Activated naive CD4-positive, alpha-beta T cell treated with anti-CD3 and anti-CD28 coated beads, Interleukin-2, amount 10 ng/mL, durations not matched to agents 7 days and 5 days (primary cell): ENCODE data around the gene SNRK.
A peak's percentile ranks its signal among the peaks of the same experiment; 100 is the strongest.

ENCODE experiments used
- CTCF ChIA-PET: fragments of 350-600 bp; sonication (Branson Sonifier 250); formaldehyde crosslinking; loops from one replicate; lab custom pipeline; 2021; ENCODE audit warnings: antibody characterized with exemption; lab: Charles Lee
- DNase-seq: peaks from one replicate; pipeline ENCODE4 v3.0.0-alpha.2; 2020
- H3K27ac Mint-ChIP-seq: one replicate; pipeline ENCODE4 v1.8.0; 2021; ENCODE audit warnings: mild to moderate bottlenecking, moderate library complexity, mixed read lengths
- H3K27me3 Mint-ChIP-seq: one replicate; pipeline ENCODE4 v1.8.0; 2021; ENCODE audit warnings: mild to moderate bottlenecking, mixed read lengths
- H3K36me3 Mint-ChIP-seq: one replicate; pipeline ENCODE4 v1.8.0; 2021; ENCODE audit warnings: mixed read lengths
- H3K4me1 Mint-ChIP-seq: one replicate; pipeline ENCODE4 v1.8.0; 2021; ENCODE audit warnings: mixed read lengths
- H3K4me3 Mint-ChIP-seq: one replicate; pipeline ENCODE4 v1.8.0; 2021; ENCODE audit warnings: mild to moderate bottlenecking, moderate library complexity, mixed read lengths
- H3K9me3 Mint-ChIP-seq: one replicate; pipeline ENCODE4 v1.8.0; 2021; ENCODE audit warnings: mixed read lengths

Gene SNRK

GRCh38 chr3:43304126-43304525 lies 17.8 kb downstream of the SNRK start:
- CTCF ChIA-PET: no interaction called here
- Mint-ChIP-seq H3K36me3 (peaks cover 64% of the 10 kb centered on the region), H3K4me3 (no peak overlapping the region), H3K27ac (no peak overlapping the region), H3K27me3 (no peaks in the 10 kb centered on the region), H3K4me1 (peaks cover 67% of the 10 kb centered on the region), H3K9me3 (no peaks in the 10 kb centered on the region)
- DNase-seq: no peak

GRCh38 chr3:43307226-43307625 lies 20.9 kb downstream of the SNRK start:
- CTCF ChIA-PET: interaction anchor here (0.8 kb wide), 1 partner anchor 145 kb away, joined by 5 read pairs; no protein-coding TSS in a partner anchor
- Mint-ChIP-seq H3K27me3 (no peaks in the 10 kb centered on the region), H3K9me3 (no peaks in the 10 kb centered on the region), H3K36me3 (peaks cover 80% of the 10 kb centered on the region), H3K4me1 (peaks cover 64% of the 10 kb centered on the region), H3K27ac (peak overlapping the region; percentile 39), H3K4me3 (no peak overlapping the region)
- no peak for DNase-seq

GRCh38 chr3:43307649-43308048 lies 21.3 kb downstream of the SNRK start:
- DNase-seq: no peak
- Mint-ChIP-seq H3K4me3 (no peak overlapping the region), H3K36me3 (peaks cover 82% of the 10 kb centered on the region), H3K4me1 (peaks cover 61% of the 10 kb centered on the region), H3K27ac (peak overlapping the region; percentile 39), H3K27me3 (no peaks in the 10 kb centered on the region), H3K9me3 (no peaks in the 10 kb centered on the region)
- CTCF ChIA-PET: interaction anchor here (0.8 kb wide), 1 partner anchor 145 kb away, joined by 5 read pairs; no protein-coding TSS in a partner anchor

- Mint-ChIP-seq H3K4me1 (peaks cover 46% of the 10 kb centered on the region), H3K27ac (no peak overlapping the region), H3K36me3 (peaks cover 73% of the 10 kb centered on the region), H3K9me3 (no peaks in the 10 kb centered on the region), H3K27me3 (no peaks in the 10 kb centered on the region), H3K4me3 (no peak overlapping the region)
- DNase-seq: no peak
- CTCF ChIA-PET: no interaction called here
These were observed 23.3 kb downstream of the SNRK start for GRCh38 chr3:43309372-43310305.

GRCh38 chr3:43316783-43317460 lies 30.6 kb downstream of the SNRK start:
- no peak for DNase-seq
- Mint-ChIP-seq H3K27me3 (no peaks in the 10 kb centered on the region), H3K36me3 (peaks cover 49% of the 10 kb centered on the region), H3K4me1 (peaks cover 29% of the 10 kb centered on the region), H3K9me3 (no peaks in the 10 kb centered on the region), H3K4me3 (no peak overlapping the region), H3K27ac (no peak overlapping the region)
- CTCF ChIA-PET: no interaction called here

- Mint-ChIP-seq H3K27me3 (no peaks in the 10 kb centered on the region), H3K9me3 (no peaks in the 10 kb centered on the region), H3K36me3 (peaks cover 45% of the 10 kb centered on the region), H3K4me1 (peaks cover 27% of the 10 kb centered on the region), H3K4me3 (no peak overlapping the region), H3K27ac (no peak overlapping the region)
- no peak for DNase-seq
- CTCF ChIA-PET: no interaction called here
These were observed 31.3 kb downstream of the SNRK start for GRCh38 chr3:43317461-43318316.

- Mint-ChIP-seq H3K36me3 (peaks cover 44% of the 10 kb centered on the region), H3K27ac (no peak overlapping the region), H3K9me3 (no peaks in the 10 kb centered on the region), H3K4me3 (no peak overlapping the region), H3K27me3 (no peaks in the 10 kb centered on the region), H3K4me1 (peaks cover 27% of the 10 kb centered on the region)
- CTCF ChIA-PET: no interaction called here
- no peak for DNase-seq
These were observed 33.0 kb downstream of the SNRK start for GRCh38 chr3:43319376-43319775.

- CTCF ChIA-PET: no interaction called here
- Mint-ChIP-seq H3K4me3 (no peak overlapping the region), H3K27ac (no peak overlapping the region)
These were observed 33.5 kb downstream of the SNRK start for GRCh38 chr3:43319794-43320193.

GRCh38 chr3:43320288-43320687 lies 33.9 kb downstream of the SNRK start:
- peaks cover 27% of the 10 kb centered on the region for H3K4me1 Mint-ChIP-seq
- no peaks in the 10 kb centered on the region for H3K27me3 Mint-ChIP-seq
- H3K27ac Mint-ChIP-seq: no peak overlapping the region
- no peak for DNase-seq
- H3K36me3 Mint-ChIP-seq: peaks cover 46% of the 10 kb centered on the region
- no peak overlapping the region for H3K4me3 Mint-ChIP-seq
- no peaks in the 10 kb centered on the region for H3K9me3 Mint-ChIP-seq
- CTCF ChIA-PET: interaction anchor here (0.9 kb wide), 1 partner anchor 58 kb away, joined by 3 read pairs; no protein-coding TSS in a partner anchor

More at GRCh38 chr3:43319794-43320193, 33.5 kb downstream of the SNRK start:
- peaks cover 28% of the 10 kb centered on the region for H3K4me1 Mint-ChIP-seq
- H3K36me3 Mint-ChIP-seq: peaks cover 45% of the 10 kb centered on the region
- H3K9me3 Mint-ChIP-seq: no peaks in the 10 kb centered on the region
- H3K27me3 Mint-ChIP-seq: no peaks in the 10 kb centered on the region
- no peak for DNase-seq

- Mint-ChIP-seq H3K9me3 (no peaks in the 10 kb centered on the region), H3K4me1 (peaks cover 32% of the 10 kb centered on the region), H3K36me3 (peaks cover 47% of the 10 kb centered on the region), H3K27ac (no peak overlapping the region), H3K4me3 (no peak overlapping the region), H3K27me3 (no peaks in the 10 kb centered on the region)
- CTCF ChIA-PET: interaction anchor here (0.6 kb wide), 1 partner anchor 166 kb away, joined by 3 read pairs; no protein-coding TSS in a partner anchor
- no peak for DNase-seq
These were observed 37.2 kb downstream of the SNRK start for GRCh38 chr3:43323541-43323940.

GRCh38 chr3:43326891-43327581 lies 40.7 kb downstream of the SNRK start:
- no peak for DNase-seq
- CTCF ChIA-PET: interaction anchor here (0.6 kb wide), 1 partner anchor 38 kb away, joined by 3 read pairs; no protein-coding TSS in a partner anchor
- no peaks in the 10 kb centered on the region for H3K27me3 Mint-ChIP-seq
- H3K36me3 Mint-ChIP-seq: peaks cover 48% of the 10 kb centered on the region
- H3K9me3 Mint-ChIP-seq: no peaks in the 10 kb centered on the region
- no peak overlapping the region for H3K4me3 Mint-ChIP-seq
- no peak overlapping the region for H3K27ac Mint-ChIP-seq
- peaks cover 36% of the 10 kb centered on the region for H3K4me1 Mint-ChIP-seq

GRCh38 chr3:43327582-43327979 lies 41.2 kb downstream of the SNRK start:
- Mint-ChIP-seq H3K9me3 (no peaks in the 10 kb centered on the region), H3K27me3 (no peaks in the 10 kb centered on the region), H3K4me3 (no peak overlapping the region), H3K36me3 (peaks cover 50% of the 10 kb centered on the region), H3K4me1 (peaks cover 36% of the 10 kb centered on the region), H3K27ac (no peak overlapping the region)
- CTCF ChIA-PET: interaction anchor here (0.6 kb wide), 1 partner anchor 38 kb away, joined by 3 read pairs; no protein-coding TSS in a partner anchor
- DNase-seq: no peak

- Mint-ChIP-seq H3K27me3 (no peaks in the 10 kb centered on the region), H3K36me3 (peaks cover 51% of the 10 kb centered on the region), H3K9me3 (peaks cover 3% of the 10 kb centered on the region), H3K4me1 (peaks cover 36% of the 10 kb centered on the region), H3K4me3 (no peak overlapping the region), H3K27ac (no peak overlapping the region)
- CTCF ChIA-PET: no interaction called here
- no peak for DNase-seq
These were observed 42.3 kb downstream of the SNRK start for GRCh38 chr3:43328653-43329052.
